CD4-positive, alpha-beta T cell treated with Interleukin-17A for 4 hours (primary cell): Measurements from ENCODE around the gene DEPDC1.
"Not testable (repeated sequence)": the region's sequence is repeated elsewhere in the genome, so short reads cannot be mapped to it uniquely, and the experiment has no call there.

Source experiments
- DNase-seq: peaks from one replicate; pipeline ENCODE4 v3.0.0-alpha.2; 2020; ENCODE audit warnings: mixed read lengths

The DEPDC1 gene

GRCh38 chr1:68476626-68477025 is 20.3 kb downstream of the DEPDC1 start:
- DNase-seq, result not testable (repeated sequence)

DNA sequence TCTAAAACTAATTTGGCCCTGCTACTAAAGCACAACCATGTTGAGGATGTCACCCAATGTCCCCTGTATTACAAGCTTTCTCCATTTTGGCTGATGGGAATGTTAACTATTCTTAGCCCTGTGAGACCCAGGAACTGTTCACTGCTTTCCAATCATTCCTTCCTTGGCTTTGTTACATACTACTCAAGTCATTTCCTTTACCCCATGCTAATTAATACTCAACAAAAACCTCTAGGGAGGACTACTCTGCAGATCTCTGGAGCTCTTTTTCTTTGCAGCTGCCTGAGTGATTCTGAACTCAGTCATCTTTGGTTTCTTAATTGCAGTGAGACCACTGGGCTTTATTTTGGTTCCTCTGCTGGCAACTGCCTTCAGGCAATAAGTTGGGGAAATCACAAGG is 23.8 kb downstream of the DEPDC1 start:
- DNase-seq, result no peak

DNA sequence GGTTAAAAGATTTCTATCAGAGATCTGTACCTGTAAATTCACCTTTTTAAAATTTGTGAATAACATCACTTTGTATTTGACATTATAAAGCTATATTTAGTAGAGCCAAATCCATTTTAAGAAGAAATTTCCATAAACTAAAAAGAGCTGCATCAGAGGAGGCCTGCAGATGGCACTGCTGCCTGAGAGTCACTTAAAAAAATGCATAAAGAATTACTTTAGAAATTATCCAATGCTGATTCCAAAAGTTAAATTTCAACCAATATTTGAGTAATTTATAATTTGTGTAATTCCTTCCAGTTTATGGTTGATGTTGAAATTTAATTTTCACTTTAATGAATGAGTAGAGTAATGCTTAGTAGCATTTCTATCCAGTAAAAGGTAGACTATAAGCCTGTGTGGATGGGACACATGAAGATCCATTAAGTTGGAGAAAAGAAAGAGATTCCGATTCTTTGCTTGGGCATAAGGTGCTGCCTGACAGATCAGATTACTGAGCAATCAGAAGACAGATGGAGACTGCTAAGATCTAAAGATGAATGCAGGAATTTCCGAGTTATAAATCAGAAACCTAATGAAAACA is 26.4 kb downstream of the DEPDC1 start:
- DNase-seq, result no peak

- no peak for DNase-seq
Observed at GRCh38 chr1:68464891-68465290, 32.0 kb downstream of the DEPDC1 start.

DNA sequence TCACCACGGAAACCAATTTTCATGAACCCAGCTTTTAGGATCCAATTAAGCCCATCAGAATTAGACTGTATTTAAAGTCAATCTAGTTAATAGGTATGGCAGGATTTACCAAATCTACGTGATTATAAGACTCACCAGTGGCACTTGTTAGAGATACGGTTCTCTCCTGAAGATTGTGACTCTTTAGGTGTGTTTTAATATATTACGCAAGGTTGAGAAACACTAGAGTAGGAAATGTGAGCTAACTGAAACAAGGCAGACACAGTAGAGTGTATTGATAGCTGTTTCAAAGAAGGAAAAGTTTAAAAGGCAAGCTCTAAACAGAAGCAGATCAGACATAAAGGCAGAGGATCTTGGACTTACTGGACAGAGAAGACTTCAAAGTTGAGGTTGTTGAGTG is 35.9 kb downstream of the DEPDC1 start:
- DNase-seq, result no peak

GRCh38 chr1:68459796-68460195 is 37.1 kb downstream of the DEPDC1 start:
- no peak for DNase-seq

DNA sequence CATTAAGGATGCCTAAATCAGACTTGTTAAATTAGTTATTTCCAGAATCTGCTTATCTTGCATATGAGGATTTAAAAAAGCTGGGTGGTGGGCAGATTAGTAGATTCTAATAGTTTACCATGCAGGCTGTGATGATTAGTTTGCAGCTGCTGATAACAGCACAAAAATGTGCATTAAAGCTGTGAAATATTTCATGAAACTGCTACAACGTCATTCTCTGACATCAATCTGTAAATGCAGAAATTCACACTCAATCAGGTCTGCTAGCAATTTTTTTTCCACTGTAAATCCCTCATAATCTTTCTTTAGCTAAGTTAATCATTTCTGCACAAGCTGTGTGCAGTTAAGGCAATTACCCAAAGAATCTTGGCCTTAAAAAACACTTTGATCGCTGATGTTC is 37.8 kb downstream of the DEPDC1 start:
- DNase-seq, result no peak

GRCh38 chr1:68456202-68456601 is 40.7 kb downstream of the DEPDC1 start:
- DNase-seq, result no peak

DNA sequence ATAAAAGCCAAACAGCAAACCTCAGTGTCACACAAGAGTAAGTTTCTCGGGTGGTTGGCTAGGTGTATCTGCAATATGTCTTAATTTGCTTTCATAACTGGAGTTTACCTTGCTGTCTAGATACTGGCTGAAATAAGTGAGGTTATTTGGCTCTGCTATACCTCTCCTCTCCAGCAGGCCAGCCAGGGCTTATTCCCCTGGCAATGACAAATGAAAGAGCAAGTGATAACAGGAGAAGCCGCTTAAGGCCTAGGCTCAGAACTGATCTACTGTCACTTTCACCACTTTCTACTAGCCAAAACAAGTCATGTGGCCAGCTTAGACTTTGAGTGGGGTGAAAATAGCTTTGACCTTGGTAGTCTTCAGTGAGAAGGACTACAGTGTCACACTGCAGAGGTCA is 42.3 kb downstream of the DEPDC1 start:
- no peak for DNase-seq

- no peak for DNase-seq
Observed at GRCh38 chr1:68453060-68453670, 43.7 kb downstream of the DEPDC1 start.

GRCh38 chr1:68449901-68450300 is 47.0 kb downstream of the DEPDC1 start, which contains the start of gene RPE65:
Gene RPE65, minus strand, starts transcription at chr1:68449954. Its CDS starts 49 bp downstream, at chr1:68449905.
- DNase-seq, result no peak

GRCh38 chr1:68448365-68448764 is 48.5 kb downstream of the DEPDC1 start:
- DNase-seq, result no peak

DNA sequence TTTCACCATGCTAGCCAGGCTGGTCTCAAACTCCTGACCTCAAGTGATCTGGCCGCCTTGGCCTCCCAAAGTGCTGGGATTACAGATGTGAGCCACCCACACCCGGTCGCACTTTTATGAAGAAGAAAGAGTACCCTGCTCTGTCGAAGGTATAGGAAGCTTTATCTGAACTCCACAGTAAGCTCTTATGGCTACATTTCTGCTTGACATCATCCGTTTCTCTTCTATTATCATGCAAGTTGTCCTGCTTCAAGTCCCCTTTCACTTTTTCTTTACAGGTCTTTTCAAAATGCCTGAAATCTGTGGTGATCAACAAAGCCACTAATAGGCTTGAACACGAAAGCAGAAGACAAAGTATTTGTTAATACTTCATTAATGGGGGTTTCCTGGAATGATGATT is 51.2 kb downstream of the DEPDC1 start:
- no peak for DNase-seq

DNA sequence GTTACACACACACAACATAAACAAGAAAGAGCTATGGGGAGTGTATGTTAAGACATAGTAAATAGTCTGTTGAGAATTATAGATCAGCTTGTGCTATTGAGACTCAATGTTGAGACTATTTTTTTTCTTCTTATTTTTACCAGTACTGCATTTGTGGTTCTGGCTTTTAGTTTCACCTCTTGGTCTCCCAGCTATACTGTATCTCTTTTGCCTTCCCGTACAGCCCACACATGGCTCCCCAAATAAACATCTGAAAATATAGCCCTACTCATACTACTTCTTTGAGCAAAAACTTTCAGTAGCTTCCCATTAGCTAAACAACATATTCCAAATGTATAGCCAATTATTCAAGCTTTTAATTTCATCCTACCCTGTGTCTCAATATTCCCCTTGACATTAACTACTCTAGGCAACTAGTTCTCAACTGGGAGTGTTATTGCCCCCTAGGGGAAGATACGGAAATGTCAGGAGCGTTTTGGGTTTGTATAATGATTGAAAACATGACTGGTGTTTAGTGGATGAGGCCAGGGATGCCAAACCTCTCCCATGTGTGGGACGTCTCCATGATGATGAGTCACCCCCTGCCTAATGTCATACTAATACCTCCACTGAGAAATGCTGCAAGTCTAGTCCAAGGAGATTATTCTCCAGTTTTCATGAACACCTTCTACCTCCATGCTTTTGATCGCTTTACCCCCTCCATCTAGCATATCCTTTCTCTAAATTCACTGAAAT is 53.9 kb downstream of the DEPDC1 start:
- DNase-seq, result no peak

- DNase-seq, result no peak
Observed at GRCh38 chr1:68442006-68442405, 54.9 kb downstream of the DEPDC1 start.

GRCh38 chr1:68438310-68438709 is 58.6 kb downstream of the DEPDC1 start:
- no peak for DNase-seq

DNA sequence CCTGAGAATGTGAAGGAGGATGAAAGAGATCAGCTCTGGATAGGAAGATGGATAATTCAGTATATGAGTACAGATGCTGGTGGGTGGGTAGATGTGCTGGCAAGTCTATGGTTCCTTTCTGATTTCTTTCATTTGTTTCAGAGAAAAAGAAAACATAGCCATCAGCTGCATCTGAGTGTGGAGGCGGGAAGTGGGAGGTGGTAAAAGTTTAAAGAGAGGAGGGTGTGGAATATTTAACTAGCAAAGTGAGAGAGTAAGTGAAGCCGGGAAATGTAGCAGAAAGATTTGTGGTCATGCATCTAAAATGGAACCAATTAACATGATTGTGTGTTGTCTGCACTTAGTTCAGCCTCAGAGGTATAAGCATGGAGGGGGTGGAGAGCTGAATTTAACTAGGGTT is 63.5 kb downstream of the DEPDC1 start:
- DNase-seq, result no peak

DNA sequence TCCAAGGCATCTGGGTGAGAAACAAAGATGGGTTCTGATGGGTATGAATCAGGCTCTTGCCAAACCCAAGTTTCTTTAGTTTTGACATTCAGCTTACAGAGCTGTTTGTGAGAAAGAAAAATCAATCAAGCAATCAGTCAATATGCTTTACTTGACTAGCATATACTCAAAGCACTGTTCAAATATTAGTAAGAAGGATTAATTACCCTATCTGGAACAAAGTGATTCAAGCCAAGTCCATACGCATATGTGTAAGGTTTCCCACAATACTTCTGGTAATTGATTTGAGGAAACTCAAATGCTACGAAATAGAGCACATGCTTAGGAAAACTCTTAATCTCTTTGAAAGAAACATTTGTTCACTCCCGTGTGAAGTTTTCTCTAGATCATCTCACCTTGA is 65.8 kb downstream of the DEPDC1 start:
- DNase-seq, result no peak

- DNase-seq, result no peak
Observed at GRCh38 chr1:68429233-68429808, 67.6 kb downstream of the DEPDC1 start.

DNA sequence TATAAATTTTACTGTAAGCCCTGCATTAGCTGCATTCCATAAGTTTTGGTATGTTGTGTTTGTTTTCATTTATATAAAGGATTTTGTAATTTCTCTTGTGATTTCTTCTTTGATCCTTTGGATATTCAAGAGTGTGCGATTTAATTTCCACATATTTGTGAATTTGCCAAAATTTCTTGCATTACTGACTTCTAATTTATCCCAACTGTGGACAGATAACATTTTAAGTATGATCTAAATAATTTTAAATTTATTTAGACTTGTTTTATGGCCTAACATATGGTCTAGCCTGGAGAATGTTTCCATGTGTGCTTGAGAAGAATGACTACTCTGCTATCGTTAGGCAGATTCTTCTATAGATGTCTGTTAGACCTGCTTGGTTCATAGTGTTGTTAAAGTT is 70.3 kb downstream of the DEPDC1 start:
- no peak for DNase-seq
